Measurements from ENCODE around the gene CLK3.
"Not testable (repeated sequence)": the region's sequence is repeated elsewhere in the genome, so short reads cannot be mapped to it uniquely, and the experiment has no call there.

Gene CLK3

GRCh38 chr15:74646480-74646879 lies 30.8 kb downstream of the CLK3 start:
- DNase-seq, result no peak

DNA sequence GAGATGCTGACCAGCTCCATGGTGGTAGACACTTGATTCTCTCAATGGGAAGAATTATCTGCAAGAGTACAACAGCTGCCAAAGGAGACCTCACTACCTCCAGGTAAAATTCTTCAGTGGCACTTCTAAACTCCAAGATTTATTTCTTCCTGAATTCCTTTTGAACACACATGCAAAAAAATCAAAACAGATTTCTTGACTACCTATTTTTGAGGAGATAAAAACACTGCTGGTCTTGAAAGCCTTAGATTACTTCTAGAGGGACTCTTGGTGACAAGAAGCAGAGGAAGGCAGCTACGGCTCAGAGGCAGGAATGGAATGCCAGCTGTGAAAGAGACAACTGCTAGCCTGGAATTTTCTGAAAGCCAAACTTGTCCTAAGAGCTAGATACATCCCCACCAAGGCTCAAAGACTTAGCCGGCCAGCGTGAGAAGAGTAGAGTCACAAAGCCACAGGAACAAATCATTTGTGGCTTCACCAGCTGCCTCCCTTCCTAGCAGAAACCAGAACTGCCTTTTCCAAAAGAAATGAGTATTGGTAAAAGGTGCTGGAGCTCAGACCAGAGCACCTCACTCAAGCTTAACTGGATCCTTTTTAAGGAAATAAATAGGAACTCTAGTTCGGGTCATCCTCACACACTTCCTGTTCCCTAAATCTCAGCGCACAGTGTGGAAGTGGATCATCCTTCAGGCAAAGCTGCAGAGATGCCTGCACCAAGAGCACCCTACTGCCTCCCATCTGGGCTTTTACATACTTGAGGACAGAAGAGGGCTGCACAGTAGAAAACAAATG lies 32.6 kb downstream of the CLK3 start:
- DNase-seq, result no peak

DNA sequence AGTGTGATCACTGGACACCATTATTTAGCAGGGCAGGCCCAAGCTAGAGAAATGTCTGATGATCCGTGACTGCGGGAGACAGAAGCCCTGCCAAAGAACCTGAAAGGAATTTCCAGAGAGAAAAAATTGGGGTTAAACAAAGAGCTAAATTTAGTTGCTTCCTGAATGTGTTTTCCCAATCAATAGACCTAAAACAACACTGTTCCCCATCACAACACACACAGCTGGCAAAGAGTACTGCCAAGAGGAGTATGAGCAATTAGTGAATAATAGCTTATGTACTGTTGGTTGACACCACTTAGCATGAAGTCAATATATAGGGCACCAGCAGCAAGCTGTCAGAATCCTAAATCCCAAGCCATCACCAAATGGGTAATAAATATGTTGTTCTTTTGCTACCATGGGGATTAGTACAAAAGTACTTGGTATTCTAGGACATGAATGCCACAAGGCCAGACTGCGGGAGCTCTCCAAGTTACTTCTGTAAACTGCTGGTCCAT lies 35.7 kb downstream of the CLK3 start:
- DNase-seq, result no peak

DNA sequence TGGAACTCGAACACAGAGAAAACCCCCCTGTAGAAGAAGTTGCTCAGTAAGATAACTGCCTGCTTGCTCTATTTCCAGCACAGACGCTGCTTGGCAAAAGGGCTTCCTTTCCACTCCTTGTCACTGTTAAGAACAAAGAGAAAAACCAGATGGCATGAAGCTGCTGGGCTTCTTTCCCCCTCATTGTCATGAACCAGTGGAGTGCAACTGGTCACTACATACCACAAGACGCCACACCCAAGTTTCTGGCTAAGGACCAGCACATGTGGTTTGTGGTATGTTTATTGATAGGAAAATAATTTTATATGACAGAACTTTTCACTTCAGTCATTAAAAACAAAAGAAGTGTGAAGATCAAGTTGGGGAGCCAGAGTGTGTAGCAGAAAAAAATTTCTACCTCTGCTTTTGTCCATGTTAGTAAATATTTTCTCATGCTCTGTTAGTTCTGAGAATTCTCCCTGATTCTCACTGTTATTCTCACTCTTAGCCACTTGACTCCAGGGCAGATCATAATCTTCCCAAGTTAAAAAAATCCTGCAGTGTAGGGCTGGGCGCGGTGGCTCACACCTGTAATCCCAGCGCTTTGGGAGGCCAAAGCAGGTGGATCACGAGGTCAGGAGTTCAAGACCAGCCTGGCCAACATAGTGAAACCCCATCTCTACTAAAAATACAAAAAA lies 37.9 kb downstream of the CLK3 start:
- no peak for DNase-seq

GRCh38 chr15:74655424-74655823 lies 39.8 kb downstream of the CLK3 start:
- DNase-seq, result no peak

- DNase-seq, result no peak
Observed at GRCh38 chr15:74656935-74657535, 41.4 kb downstream of the CLK3 start.

DNA sequence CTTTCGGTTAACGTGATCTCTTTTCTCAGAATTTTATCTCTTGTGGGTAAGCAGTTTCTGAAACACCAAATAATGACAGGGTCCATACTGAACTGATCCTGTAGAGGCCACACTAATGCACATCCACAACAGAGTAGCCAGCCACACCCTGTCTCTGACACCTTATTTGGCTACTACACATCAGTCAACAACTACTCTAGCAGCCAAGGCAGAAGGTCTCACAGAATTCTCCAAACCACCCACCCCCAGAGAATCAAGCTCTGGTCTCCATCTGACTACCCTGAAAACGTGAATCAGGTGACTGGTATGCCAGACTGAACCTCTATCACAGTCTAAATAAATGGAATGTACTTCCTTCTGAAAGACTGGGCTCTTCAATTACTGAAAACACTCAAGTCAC lies 42.2 kb downstream of the CLK3 start:
- no peak for DNase-seq

GRCh38 chr15:74661280-74661679 lies 45.6 kb downstream of the CLK3 start:
- DNase-seq, result not testable (repeated sequence)

- DNase-seq, result no peak
Observed at GRCh38 chr15:74662064-74662860, 46.6 kb downstream of the CLK3 start.

DNA sequence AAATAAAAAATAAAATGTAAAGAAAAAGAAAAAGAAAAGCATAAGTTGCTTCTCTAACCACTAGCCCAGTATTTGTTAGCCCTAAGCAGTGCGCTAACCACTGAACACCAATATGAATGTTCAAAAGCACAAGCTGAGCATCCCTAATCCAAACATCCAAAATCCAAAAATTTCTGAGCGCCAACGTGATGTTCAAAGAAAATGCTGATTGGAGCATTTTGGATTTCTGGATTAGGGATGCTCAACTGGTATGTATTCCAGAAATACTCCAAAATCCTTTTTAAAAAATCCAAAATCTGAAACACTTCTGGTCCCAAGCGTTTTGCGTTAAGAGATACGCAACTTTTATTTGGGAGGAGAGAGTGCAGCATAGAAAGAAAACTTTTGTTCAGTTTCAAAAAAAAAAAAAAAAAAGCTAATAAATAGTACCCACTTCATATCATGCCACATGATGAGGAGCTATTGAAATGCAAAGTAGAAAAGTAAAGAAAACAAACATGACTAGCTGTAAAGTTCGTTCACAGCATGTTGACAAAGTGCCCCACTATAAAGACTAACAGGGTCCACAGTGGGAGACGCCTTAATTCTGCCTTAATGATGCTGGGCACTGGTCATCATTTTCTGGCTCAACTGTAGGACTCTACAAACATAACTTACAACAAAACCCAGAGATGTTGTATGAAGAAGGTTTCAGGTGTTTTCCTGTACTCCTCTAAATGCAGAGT lies 47.8 kb downstream of the CLK3 start:
- no peak for DNase-seq

- DNase-seq, result no peak
Observed at GRCh38 chr15:74664028-74664616, 48.5 kb downstream of the CLK3 start.

DNA sequence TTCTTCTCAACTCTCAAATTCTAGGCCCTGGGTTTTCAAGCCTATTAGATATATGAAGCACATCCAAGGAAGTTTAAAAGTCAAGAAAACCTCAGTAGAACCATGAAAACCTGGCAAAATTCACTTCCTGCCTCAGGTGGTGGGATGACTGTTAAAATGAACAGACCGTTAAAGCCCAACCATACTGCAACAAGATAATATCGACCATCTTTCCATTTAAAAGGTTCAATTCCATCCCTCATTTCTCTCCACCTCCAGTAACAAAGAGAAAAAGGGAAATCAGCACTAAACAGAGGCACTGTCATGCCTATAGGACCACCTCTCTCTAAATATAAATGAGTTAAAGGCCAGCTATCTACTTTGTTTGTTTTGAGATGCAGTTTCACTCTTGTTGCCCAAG lies 49.0 kb downstream of the CLK3 start:
- no peak for DNase-seq

DNA sequence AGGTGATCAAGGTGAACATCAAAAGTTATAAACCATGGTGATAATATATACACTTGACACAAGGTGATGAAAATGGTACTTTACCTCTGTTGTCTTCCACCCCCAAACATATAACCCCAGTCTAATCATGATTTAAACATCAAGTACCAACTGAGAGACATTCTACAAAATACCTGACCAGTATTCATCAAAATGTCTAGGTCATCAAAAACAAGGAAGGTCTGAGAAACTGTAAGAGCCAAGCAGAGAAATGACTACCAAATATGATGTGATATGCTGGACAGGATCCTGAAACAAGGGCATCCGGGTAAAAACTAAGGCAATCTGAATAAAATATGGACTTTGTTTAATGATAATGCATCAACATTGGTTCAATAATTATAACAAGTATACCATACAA lies 52.3 kb downstream of the CLK3 start:
- no peak for DNase-seq

DNA sequence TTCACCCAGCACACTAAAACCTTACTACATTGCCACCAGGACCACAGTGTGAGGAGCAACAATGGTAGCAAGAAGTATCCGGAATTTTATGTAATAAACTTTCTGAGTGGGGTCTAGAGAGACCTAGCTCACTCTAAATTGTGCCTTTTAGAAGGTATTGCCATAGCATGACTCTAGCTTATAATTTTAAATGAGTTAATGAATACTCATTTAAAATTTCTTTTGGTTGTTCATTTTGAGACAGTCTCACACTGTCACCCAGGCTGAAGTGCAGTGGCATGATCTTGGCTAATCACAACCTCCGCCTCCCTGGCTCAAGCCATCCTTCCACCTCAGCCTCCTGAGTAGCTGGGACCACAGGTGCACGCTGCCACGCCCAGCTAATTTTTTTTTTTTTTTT lies 54.0 kb downstream of the CLK3 start:
- DNase-seq, result no peak

DNA sequence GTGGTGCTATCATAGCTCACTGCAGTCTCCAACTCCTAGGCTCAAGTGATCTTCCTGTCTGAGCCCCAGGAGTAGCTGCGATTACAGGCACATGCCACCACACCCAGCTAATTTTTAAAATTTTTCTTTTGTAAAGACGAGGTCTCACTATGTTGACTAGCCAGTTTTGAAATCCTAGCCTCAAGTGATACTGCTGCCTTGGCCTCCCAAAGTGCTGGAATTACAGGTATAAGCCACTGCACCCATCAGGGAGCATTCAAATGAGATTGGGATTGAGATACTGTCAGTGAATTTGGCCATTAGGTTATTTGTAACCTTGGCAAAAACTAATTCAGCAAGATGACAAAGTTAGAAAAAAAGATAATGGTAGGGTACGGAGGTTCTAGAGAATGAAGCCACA lies 58.5 kb downstream of the CLK3 start:
- DNase-seq, result no peak

GRCh38 chr15:74676801-74677200 lies 61.2 kb downstream of the CLK3 start:
- DNase-seq, result no peak
